ENCODE measurements around the gene CCDC187.

- TF ChIP-seq CTCF (IDR thresholded peaks at IDR 0.05), result no peak
- TF ChIP-seq EZH2 (IDR thresholded peaks at IDR 0.05), result no peak
- no peak for TF ChIP-seq EZH2phosphoT487 (IDR thresholded peaks at IDR 0.05)
Observed at GRCh38 chr9:136329636-136330405, 25.9 kb upstream of the CCDC187 start.
